Thyroid gland (tissue), 4 donors: Measurements from ENCODE around the gene OPN4. TPM values are rescaled to one million over a fixed set of nuclear protein-coding genes. Genes with fewer than 3 reads are reported as not detected.

Source experiments
- DNase-seq, 2 donors: peaks; one replicate each; pipeline ENCODE4 v3.0.0-alpha.2; 2019
- H3K27ac ChIP-seq, 3 donors: fragments of 200-600 bp; sonication (generic); 1 replicate in 2 of 3; 2 replicates in 1 of 3; pipeline ENCODE4 v1.5.1; 2016 to 2019; ENCODE audit warnings: mild to moderate bottlenecking in 1 of 3, moderate library complexity in 1 of 3
- H3K27me3 ChIP-seq: fragments of 200-600 bp; sonication (generic); one replicate; pipeline ENCODE4 v1.5.1; 2019
- H3K36me3 ChIP-seq, 2 donors: fragments of 200-600 bp; sonication (generic); one replicate each; pipeline ENCODE4 v1.5.1; 2016 to 2019
- H3K4me1 ChIP-seq, 2 donors: fragments of 200-600 bp; sonication (generic); one replicate each; pipeline ENCODE4 v1.5.1; 2017 to 2019
- H3K4me3 ChIP-seq, 3 donors: fragments of 200-600 bp; sonication (generic); replicated peaks in 1 of 3; 1 replicate in 2 of 3; 2 replicates in 1 of 3; pipeline ENCODE4 v1.5.1; 2016; ENCODE audit warnings: mild to moderate bottlenecking in 1 of 3
- H3K9me3 ChIP-seq: fragments of 200-600 bp; sonication (generic); one replicate; pipeline ENCODE4 v1.5.1; 2017
- POLR2A ChIP-seq, 2 donors: fragments of 450-650 bp; IDR thresholded peaks; one replicate each; pipeline ENCODE4 v1.6.1; 2017; ENCODE audit warnings: antibody characterized with exemption in 2 of 2, mild to moderate bottlenecking in 2 of 2, moderate library complexity in 1 of 2
- WGBS, 2 donors: methylation state at CpG; one replicate each; pipeline ENCODE4 v1.1.5; 2017; 5-methylcytosine and 5-hydroxymethylcytosine counted together
- intact Hi-C: fragments of 100-400 bp; cut with DNase I; formaldehyde crosslinking; loops from one replicate; pipeline ENCODE4 v1.15.1; 2023
- total RNA-seq, 4 donors: library from RNA; depleted of rRNA; stranded (reverse); fragments of >200 nt; gene quantifications; one replicate each; pipeline ENCODE4 v1.2.3, GENCODE V29; 2016
- TF ChIP-seq, protein P1 (sequence below), 6 experiments: fragments of 200-600 bp in 3 of 6; fragments of 450-650 bp in 3 of 6; sonication (generic) in 3 of 6; IDR thresholded peaks; one replicate each; pipeline ENCODE4 v1.5.1; 2016 to 2019; ENCODE audit warnings: antibody characterized with exemption in 6 of 6, mild to moderate bottlenecking in 2 of 6, inconsistent platforms in 1 of 6, moderate library complexity in 1 of 6

Gene OPN4
- total RNA-seq, 4 donors from 2014 or later: 0.24 TPM; not detected in 3

DNA sequence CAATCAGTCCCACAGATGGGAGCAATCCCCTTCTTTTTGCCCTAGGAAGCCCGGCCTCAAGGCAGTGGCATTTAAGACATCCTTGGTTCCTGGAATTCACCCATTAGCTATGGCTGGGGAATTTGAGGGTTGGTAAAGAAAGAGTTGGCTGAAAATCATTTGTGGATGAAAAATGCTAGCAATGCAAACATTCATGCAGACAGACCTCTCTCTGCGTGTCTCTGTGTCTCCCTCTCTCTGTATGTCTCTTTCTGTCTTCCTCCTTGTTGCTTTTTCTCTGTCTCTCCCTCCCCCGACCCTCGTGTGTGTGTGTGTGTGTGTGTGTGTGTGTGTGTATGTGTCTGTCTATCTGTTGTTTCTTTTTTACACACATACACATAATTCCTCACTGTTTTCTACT, 33.4 kb downstream of the OPN4 start:
- H3K36me3 ChIP-seq: no peaks in the 10 kb centered on the region
- H3K4me1 ChIP-seq: peaks cover 0 to 1% of the 10 kb centered on the region in 2 donors
- no peak for TF ChIP-seq POLR2A (IDR thresholded peaks at IDR 0.05)
- TF ChIP-seq, protein P1, sequence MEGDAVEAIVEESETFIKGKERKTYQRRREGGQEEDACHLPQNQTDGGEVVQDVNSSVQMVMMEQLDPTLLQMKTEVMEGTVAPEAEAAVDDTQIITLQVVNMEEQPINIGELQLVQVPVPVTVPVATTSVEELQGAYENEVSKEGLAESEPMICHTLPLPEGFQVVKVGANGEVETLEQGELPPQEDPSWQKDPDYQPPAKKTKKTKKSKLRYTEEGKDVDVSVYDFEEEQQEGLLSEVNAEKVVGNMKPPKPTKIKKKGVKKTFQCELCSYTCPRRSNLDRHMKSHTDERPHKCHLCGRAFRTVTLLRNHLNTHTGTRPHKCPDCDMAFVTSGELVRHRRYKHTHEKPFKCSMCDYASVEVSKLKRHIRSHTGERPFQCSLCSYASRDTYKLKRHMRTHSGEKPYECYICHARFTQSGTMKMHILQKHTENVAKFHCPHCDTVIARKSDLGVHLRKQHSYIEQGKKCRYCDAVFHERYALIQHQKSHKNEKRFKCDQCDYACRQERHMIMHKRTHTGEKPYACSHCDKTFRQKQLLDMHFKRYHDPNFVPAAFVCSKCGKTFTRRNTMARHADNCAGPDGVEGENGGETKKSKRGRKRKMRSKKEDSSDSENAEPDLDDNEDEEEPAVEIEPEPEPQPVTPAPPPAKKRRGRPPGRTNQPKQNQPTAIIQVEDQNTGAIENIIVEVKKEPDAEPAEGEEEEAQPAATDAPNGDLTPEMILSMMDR (IDR thresholded peaks at IDR 0.05): no peak
- no peaks in the 10 kb centered on the region for H3K9me3 ChIP-seq
- no peak overlapping the region for H3K27ac ChIP-seq
- WGBS, 2 donors: 43 to 52% methylated on average over 4 of the region's 4 CpGs
- intact Hi-C loops: loop anchor here (5.0 kb wide), 1 partner anchor 210 kb away; no protein-coding TSS in a partner anchor
- DNase-seq: no peak
- H3K4me3 ChIP-seq: no peak overlapping the region
- no peaks in the 10 kb centered on the region for H3K27me3 ChIP-seq

DNA sequence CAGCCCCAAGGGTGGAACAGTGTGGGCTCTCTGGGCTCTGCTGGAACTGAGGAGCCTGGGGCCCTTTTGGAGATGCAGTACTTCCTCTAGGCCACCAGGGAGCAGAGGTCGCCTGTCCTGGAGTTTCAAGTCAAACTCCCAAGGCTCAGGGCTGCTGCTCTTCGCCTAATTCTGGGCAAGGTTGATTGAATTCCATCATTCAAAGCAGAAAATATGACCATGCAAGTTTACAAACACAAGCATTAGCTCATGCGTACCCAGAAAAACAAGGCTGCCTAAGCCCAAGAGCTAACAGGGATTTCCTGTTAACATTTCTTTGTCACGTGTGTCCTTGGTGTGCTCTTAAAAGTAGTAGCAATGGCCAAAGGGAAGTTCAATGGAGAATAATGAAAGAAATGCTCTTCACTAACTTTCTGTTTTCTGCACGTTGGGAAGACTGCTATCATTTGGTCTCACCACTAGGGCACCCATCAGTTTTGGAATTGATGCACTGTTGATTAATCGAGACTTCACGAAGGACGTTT, 34.1 kb downstream of the OPN4 start:
- Histone ChIP-seq H3K9me3 (no peaks in the 10 kb centered on the region), H3K27ac (no peak overlapping the region), H3K36me3 (no peaks in the 10 kb centered on the region), H3K4me3 (no peak overlapping the region), H3K4me1 (peaks cover 3 to 9% of the 10 kb centered on the region in 2 donors), H3K27me3 (no peaks in the 10 kb centered on the region)
- DNase-seq: peak; percentile 64 to 69
- TF ChIP-seq POLR2A (IDR thresholded peaks at IDR 0.05): no peak
- TF ChIP-seq, protein P1 (IDR thresholded peaks at IDR 0.05): peak; percentile 88 to 95 (median 92)
- intact Hi-C loops: loop anchor here (5.0 kb wide), 1 partner anchor 209 kb away; no protein-coding TSS in a partner anchor
- WGBS, 2 donors: 43 to 45% methylated on average over 8 of the region's 8 CpGs

DNA sequence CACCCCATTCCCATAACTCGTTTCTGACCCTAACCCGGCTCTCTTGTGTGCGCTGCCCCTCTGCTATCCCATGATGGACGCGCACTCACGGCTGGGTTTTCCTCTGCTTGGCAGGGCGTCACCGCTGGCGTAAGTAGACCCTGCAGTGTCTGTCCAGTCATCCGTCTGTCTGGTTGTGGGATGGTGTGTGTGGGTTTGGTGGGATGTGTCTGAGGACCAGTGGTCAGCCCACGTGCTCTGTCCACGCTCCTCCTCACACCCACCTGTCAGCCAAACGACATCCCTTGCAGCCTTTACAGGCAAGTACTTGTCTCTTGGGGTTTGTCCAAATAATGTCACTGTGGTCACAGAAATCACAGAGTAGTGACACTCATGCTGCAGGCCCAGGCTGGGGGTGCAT, 34.8 kb downstream of the OPN4 start:
- WGBS, 2 donors: 77 to 84% methylated on average over 13 of the region's 13 CpGs
- Histone ChIP-seq H3K27me3 (no peaks in the 10 kb centered on the region), H3K4me1 (peaks cover 8 to 11% of the 10 kb centered on the region in 2 donors), H3K36me3 (no peaks in the 10 kb centered on the region), H3K9me3 (no peaks in the 10 kb centered on the region), H3K4me3 (no peak overlapping the region), H3K27ac (no peak overlapping the region)
- no peak for DNase-seq
- TF ChIP-seq, protein P1 (IDR thresholded peaks at IDR 0.05): no peak
- no peak for TF ChIP-seq POLR2A (IDR thresholded peaks at IDR 0.05)
- intact Hi-C loops: loop anchor here (5.0 kb wide), 1 partner anchor 208 kb away; no protein-coding TSS in a partner anchor

DNA sequence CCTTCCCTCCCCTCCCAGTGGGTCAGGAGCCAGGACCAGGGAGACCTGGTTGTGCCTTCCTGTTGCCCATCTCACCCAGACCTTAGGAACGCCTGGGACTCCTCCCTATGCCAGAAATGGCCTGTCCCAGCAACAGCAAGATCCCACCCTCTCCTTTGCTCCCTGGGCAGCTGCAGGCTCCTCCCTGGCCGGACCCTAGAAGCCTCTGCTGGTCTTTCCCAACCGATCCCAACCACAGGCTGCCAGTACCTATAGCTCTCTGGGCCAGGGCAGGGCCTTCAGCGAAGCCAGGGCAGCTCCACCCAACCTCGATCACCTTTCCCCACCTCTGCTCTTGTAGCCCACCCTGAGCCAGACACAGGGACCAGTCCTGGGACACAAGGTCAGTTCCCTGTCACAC, 35.9 kb downstream of the OPN4 start:
- no peak for TF ChIP-seq POLR2A (IDR thresholded peaks at IDR 0.05)
- TF ChIP-seq, protein P1 (IDR thresholded peaks at IDR 0.05): no peak
- H3K36me3 ChIP-seq: no peaks in the 10 kb centered on the region
- no peak for DNase-seq
- H3K4me3 ChIP-seq: no peak overlapping the region
- intact Hi-C loops: no loop called here
- H3K27me3 ChIP-seq: no peaks in the 10 kb centered on the region
- WGBS, 2 donors: 89 to 98% methylated on average over 5 of the region's 5 CpGs
- peaks cover 9 to 11% of the 10 kb centered on the region in 2 donors for H3K4me1 ChIP-seq
- no peak overlapping the region for H3K27ac ChIP-seq
- H3K9me3 ChIP-seq: no peaks in the 10 kb centered on the region

DNA sequence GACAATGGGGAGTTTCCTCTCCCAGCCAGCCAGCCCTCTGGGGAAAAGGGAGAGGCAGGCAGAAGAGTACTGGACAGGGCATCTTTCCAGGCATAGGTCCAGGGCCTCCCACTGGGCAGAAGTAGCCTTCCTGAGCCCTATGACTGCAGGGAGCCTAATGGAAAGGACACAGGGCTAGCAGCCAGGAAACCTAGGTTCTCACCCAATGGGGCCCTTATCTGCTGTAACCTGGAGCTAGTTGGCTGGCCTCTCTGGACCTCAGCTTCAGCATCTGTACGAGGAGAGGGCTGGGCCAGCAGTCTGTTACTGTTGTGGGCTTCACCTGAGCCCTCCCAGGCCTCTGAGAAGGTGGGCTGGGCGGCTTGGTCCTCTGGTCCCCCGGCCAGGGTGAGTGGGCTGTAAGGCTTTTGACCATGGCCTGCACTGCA, 36.3 kb downstream of the OPN4 start:
- H3K9me3 ChIP-seq: no peaks in the 10 kb centered on the region
- WGBS, 2 donors: 77 to 100% methylated on average over 2 to 3 of the region's 3 CpGs
- intact Hi-C loops: no loop called here
- H3K4me3 ChIP-seq: no peak overlapping the region
- TF ChIP-seq, protein P1 (IDR thresholded peaks at IDR 0.05): no peak
- TF ChIP-seq POLR2A (IDR thresholded peaks at IDR 0.05): no peak
- peaks cover 9 to 11% of the 10 kb centered on the region in 2 donors for H3K4me1 ChIP-seq
- peak in 1 of 2 donors; percentile 25 for DNase-seq
- no peaks in the 10 kb centered on the region for H3K36me3 ChIP-seq
- no peak overlapping the region for H3K27ac ChIP-seq
- no peaks in the 10 kb centered on the region for H3K27me3 ChIP-seq
